Stimulated activated CD8-positive, alpha-beta memory T cell treated with anti-CD3 and anti-CD28 coated beads, Interleukin-7, amount 100 ng/mL, for 24 hours (primary cell): ENCODE measurements around the gene IPO8.

ENCODE experiments used
- DNase-seq: peaks from one replicate; pipeline ENCODE4 v3.0.0-alpha.2; 2020; ENCODE audit warnings: low read depth

Gene IPO8

GRCh38 chr12:30695199-30696102 lies at the start of gene IPO8:
Gene IPO8 (minus strand): TSS chr12:30695869. CDS start chr12:30695647, 222 bp downstream.
- DNase-seq, result peak; percentile 74

- DNase-seq, result no peak
These were observed 48.7 kb upstream of the IPO8 start for GRCh38 chr12:30744321-30744720.

GRCh38 chr12:30740274-30740673 lies 44.6 kb upstream of the IPO8 start:
- no peak for DNase-seq

DNA sequence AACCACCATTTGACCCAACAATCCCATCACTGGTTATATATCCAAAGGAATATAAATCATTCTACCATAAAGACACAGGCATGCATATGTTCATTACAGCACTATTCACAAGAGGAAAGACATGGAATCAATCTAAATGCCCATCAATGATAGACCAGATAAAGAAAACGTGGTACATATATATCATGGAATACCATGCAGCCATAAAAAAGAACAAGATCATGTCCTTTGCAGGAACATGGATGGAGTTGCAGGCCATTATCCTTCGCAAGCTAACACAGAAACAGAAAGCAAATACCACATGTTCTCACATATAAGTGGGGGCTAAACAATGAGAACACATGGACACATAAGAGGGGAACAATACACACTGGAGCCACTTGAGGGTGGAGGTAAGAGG lies 43.4 kb upstream of the IPO8 start:
- DNase-seq, result no peak

- DNase-seq, result no peak
These were observed 37.4 kb upstream of the IPO8 start for GRCh38 chr12:30732954-30733637.

DNA sequence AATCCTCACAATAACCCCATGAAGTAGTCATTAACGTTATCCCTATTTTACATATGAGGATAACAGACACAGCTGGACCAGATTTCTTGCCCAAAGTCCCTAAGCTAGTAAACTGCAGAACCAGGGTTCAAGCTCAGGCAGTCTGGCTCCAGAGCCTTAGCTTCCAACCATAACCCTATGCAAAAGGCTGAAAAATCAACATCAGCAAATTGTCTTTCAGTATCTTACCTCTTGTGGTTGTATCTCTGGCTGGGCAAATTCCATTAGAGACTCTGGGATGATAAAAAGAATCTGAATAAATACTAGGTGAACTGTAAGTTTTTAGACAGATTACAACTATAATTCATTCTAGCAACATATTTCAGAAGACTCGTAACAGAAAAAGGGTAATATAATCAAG lies 34.3 kb upstream of the IPO8 start:
- no peak for DNase-seq

- no peak for DNase-seq
These were observed 33.9 kb upstream of the IPO8 start for GRCh38 chr12:30729547-30729946.

DNA sequence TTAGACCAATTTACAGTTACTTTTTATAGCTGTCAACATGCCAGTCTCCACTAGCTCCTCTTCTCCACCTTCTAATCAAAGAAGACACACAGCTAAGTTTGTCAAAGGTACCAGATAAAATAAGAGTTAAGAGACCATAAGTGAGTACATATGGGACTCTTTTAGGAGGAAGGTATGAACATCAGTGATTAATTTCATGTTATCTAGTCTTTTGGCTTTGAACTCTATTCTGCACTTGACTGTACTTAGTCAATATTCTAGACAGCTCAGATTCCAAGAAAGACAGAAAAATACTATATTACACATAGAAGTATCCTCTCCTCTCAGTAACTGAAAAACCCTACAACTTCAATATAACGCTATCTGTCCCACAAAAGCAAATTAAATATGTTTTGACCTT lies 31.0 kb upstream of the IPO8 start:
- no peak for DNase-seq

- DNase-seq, result no peak
These were observed 30.1 kb upstream of the IPO8 start for GRCh38 chr12:30725739-30726138.

DNA sequence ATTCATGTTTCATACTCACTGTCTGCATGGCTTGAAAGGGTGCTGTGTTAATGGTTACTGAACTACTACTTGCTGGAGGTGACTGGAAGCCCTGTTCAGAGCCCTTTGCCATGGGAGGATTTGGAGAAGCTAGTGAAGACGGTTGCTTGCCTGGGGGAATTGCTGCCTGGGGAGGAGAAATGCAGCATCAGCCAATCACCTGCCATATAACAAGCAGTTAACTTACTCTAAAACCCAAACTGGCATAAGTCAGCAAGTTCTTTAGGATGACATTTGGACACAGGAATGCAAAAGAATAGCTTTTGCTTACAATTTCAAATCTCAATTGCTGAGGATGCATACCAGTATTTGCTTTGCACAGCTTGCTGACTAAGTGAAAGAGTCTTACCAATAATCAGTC lies 23.4 kb upstream of the IPO8 start:
- DNase-seq, result no peak

- DNase-seq, result no peak
These were observed 12.1 kb upstream of the IPO8 start for GRCh38 chr12:30707613-30708342.

DNA sequence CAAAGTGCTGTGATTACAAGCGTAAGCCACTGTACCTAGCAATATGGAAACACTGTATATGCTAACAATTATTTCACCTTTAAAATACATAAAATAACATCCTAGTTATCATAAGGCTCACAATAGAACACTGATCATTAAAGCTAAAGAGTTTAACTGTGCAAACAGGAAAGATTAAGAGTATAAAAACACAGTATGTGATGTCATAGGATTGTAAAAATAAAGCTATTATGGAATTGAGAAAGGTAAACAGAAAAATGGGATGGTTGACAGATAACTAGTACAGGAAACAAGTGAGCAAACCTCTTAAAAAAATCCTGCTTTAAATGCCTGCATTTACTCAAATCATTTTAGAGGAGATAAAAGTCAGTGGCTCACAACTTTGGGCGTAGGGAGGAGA lies 10.8 kb upstream of the IPO8 start:
- DNase-seq, result no peak

DNA sequence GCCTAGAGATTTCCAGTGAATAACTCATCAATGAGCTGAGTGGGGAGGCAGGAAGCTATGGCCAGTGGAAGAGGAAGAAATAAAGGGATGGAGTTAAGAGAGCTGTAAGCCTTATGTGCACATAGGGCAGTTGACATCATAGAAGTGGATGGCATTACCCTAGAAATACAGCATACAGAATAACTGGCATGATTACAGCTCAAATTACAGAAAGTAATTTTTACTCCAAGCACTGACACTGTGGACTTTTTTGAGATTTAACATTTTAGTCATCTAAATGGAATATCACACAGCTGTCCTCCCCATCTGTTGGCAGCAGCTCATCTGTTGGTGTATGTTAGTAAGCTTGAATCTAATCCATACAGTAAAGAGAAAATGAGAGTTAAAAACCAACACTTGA lies 5.4 kb upstream of the IPO8 start:
- no peak for DNase-seq

DNA sequence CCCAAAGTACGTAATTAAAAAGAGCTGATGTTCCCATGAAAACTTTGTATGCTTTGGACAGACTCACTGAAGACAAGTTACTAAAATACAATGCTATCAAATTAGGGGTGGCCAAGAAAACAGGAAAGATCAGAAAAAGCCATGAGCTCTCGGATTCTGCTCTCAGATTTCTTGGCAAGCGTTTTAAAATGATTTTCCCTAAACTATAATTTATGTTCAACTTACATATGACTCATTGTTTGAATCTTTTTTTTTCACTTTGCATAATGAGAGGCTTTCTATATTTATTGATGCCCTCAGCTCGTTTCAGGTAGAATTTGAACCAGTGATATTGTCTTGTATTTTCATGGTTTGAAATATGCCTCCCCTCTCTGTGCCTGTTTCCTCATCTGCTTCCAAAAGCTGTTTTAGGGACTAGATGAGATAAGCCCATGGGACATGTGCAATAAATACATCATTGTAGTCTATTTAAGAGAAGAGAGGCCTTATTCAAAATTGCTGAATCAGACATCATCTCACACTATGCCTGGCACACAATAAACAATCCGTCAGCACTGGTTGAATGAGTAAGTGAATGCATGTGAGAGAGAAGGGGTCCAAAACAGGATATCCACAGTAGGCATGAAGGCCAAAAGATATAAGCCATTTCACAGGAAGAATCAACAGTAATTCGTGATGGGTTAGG lies 4.7 kb upstream of the IPO8 start:
- DNase-seq, result no peak

GRCh38 chr12:30698346-30698745 lies 2.7 kb upstream of the IPO8 start:
- DNase-seq, result no peak

GRCh38 chr12:30696943-30697342 lies 1.3 kb upstream of the IPO8 start:
- no peak for DNase-seq

DNA sequence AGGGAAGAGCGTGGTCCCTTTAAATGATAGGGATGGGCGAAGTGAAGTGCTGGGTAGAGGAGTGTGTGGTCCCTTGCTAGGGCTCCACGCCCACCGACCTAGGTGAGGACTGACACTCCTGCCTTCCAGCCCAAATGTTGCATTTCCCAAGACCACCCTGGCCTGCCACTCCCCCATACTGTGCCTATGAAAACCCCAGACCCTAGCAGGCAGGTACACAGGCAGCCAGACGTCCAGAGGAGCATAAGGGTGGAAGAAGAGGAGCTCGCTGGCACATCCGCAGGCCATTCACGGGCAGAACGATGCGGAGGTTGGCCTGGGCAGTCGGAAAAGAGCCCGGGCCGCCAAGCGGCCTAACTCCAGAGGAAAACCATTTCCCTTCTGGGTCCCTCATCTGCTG lies 817 bp upstream of the IPO8 start:
- no peak for DNase-seq

DNA sequence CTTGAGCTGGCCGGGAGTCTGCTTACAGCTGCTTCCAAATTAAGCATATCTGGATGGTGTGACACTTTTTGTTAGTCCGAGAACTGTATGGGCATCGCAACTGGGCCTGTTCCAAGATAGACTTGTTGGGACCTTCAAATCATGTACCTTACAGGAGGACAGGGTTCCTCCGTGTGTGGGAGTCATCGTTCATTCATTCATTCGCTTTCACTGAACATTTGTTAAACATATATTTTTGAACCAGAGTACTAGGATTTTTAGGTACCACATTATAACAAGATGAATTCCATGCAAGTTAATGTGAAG lies 387 bp upstream of the IPO8 start:
- no peak for DNase-seq

DNA sequence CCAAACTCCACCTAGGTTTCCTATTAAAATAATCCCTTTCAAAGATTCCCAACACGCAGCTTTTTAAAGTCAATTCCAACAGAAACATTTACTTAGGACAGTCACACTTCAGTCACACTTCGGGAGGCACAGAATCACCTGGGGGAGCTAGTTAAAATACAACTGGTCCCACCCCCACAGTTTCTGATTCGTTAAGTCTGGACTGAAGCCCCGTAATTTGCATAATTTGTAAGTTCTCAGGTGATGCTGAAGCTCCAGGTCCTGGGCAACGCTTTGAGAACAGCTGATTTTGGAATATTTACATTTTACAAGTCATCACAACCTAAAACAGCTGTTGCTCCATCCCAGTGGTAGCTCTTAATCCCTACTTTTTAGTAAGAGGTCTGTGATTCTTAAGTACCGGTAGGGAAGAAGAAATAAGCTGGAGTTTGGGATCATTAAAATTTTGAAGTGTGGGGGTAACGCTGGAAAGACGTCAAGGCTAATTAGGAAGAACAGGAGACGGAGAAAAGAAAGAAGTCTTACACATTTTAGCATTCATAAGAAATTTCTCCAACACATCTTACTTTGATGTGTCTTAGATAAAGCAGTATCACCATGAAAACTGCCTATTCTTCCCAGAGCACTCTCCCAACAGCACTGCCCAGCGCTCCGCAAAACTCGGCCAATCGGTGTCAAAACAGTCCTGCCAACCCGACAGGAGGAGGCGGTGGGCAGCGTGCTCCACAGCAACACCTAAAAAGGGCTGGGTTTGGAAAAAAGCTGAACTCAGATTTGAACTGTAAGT lies 1.1 kb downstream of the IPO8 start:
- DNase-seq, result no peak

- DNase-seq, result no peak
These were observed 3.2 kb downstream of the IPO8 start for GRCh38 chr12:30692470-30692869.

DNA sequence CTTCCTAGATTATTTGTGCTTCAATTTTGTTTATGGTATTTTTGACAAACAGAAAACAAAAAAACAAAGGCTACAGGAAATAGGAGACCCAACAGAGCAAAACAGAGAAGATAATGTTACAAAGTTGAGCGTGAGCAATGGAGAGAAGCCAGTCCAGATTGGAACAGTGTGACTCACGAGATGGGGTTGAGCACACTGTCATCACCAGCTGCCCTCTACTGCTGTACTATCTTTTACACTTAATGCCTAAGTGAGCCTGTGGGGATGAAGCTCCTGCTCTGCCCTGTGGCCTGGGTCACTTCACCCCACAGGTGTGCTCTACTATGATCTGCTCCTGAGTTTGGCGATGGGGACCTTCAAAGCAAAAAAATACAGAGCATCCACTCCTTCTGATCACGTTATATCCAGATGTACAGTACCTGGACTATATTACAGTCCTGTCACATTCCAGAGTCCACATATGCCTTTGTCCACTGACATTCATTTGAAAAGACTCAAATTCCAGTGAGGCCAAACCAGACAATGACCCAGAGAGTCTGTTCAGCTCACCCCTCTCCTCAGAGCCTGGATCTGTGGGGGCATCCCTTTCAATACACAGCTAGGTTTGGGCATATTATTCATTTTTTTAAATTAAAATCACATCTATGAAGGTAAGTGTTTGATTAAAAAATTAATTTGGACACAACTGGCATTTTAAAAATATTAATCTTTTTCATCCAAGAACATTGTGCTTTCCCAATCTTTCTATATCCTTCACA lies 4.4 kb downstream of the IPO8 start:
- no peak for DNase-seq
